Kidney (tissue), 14 donors: Measurements from ENCODE around the gene EOLA2. TPM values are rescaled to one million over a fixed set of nuclear protein-coding genes. Genes with fewer than 3 reads are reported as not detected.
"Not testable (repeated sequence)": the region's sequence is repeated elsewhere in the genome, so short reads cannot be mapped to it uniquely, and the experiment has no call there.

ENCODE experiments used
- DNase-seq, 5 donors: peaks; one replicate each; pipeline ENCODE4 v3.0.0-alpha.2; 2013 to 2020
- FAIRE-seq: peaks from 2 replicates; lab custom pipeline; 2012; peaks lifted over from hg19 to GRCh38; lab: Jason Lieb, UNC
- H3K27ac ChIP-seq, 2 donors: one replicate each; pipeline ENCODE4 v1.7.0; 2013; ENCODE audit warnings: low read depth in 2 of 2, low read length in 2 of 2, inconsistent platforms in 1 of 2
- H3K27me3 ChIP-seq: one replicate; pipeline ENCODE4 v1.7.1; 2013; ENCODE audit warnings: low read length, inconsistent platforms; ENCODE audit not compliant: control insufficient read depth, insufficient read depth
- H3K36me3 ChIP-seq, 3 donors: one replicate each; pipeline versions ENCODE4 v1.7.0 to v1.7.1; 2013; ENCODE audit warnings: low read length in 3 of 3, control low read depth in 1 of 3, inconsistent platforms in 1 of 3; ENCODE audit not compliant: insufficient read depth in 3 of 3, control insufficient read depth in 2 of 3
- H3K4me1 ChIP-seq, 3 donors: one replicate each; pipeline versions ENCODE4 v1.7.0 to v1.7.1; 2013; ENCODE audit warnings: low read length in 3 of 3, inconsistent platforms in 1 of 3, low read depth in 1 of 3; ENCODE audit not compliant: control insufficient read depth in 2 of 3, insufficient read depth in 2 of 3
- H3K4me3 ChIP-seq, 3 donors: one replicate each; pipeline versions ENCODE4 v1.7.0 to v1.8.1; 2013; ENCODE audit warnings: low read length in 3 of 3, control low read depth in 1 of 3, inconsistent platforms in 1 of 3
- H3K9ac ChIP-seq, 3 donors: one replicate each; pipeline versions ENCODE4 v1.7.0 to v1.7.1; 2013; ENCODE audit warnings: low read length in 3 of 3, control low read depth in 1 of 3, inconsistent platforms in 1 of 3
- H3K9me3 ChIP-seq, 3 donors: one replicate each; pipeline versions ENCODE4 v1.7.0 to v1.7.1; 2013; ENCODE audit warnings: low read length in 3 of 3, control low read depth in 1 of 3, inconsistent platforms in 1 of 3; ENCODE audit not compliant: control insufficient read depth in 2 of 3, insufficient read depth in 1 of 3
- CTCF ChIP-seq: IDR thresholded peaks from 3 replicates; pipeline ENCODE4 v1.5.1; 2012; ENCODE audit warnings: mild to moderate bottlenecking, moderate library complexity, borderline replicate concordance; ENCODE audit not compliant: insufficient read depth; ENCODE audit errors: extremely low read depth
- intact Hi-C: fragments of 100-400 bp; cut with DNase I; formaldehyde crosslinking; loops from one replicate; pipeline ENCODE4 v1.11.1; 2022
- polyA plus RNA-seq: library from polyadenylated mRNA; stranded (reverse); fragments of 350-450 nt; fragmentation: Illumina TruSeq; extraction: RNeasy Lipid Tissue Mini Kit (QIAGEN cat#74804); gene quantifications from one replicate; pipeline ENCODE4 v1.2.3, GENCODE V29; 2014; ENCODE audit warnings: low read depth, low replicate concordance; ENCODE audit not compliant: insufficient read depth
- total RNA-seq: library from RNA; stranded (reverse); fragmentation: NEBNext Ultra II Directional; extraction: Animal tissue kit (Norgen Biotek cat#: 25700); gene quantifications from one replicate; pipeline ENCODE4 v1.2.1, GENCODE V29; 2021
- donor health status: control.
- donor health status: control.
- donor health status: control.
- donor health status: control.
- donor health status: control.
- donor health status: DM: yes; HTN: yes; CAD: no.
- donor health status: Normal renal cell carcinoma (clear cell type).

Gene EOLA2
- total and polyA plus RNA-seq, 2 donors from 2014 or later: 30.3 to 33.7 TPM

- no peak for TF ChIP-seq CTCF
- no peak overlapping the region for H3K9ac ChIP-seq
- H3K4me3 ChIP-seq: no peak overlapping the region
- intact Hi-C loops: no loop called here
- H3K9me3 ChIP-seq: no peaks in the 10 kb centered on the region
- DNase-seq (peak in 1 of 5 donors; percentile 48), FAIRE-seq (no peak)
- H3K27me3 ChIP-seq: no peaks in the 10 kb centered on the region
- H3K4me1 ChIP-seq: peaks cover 0 to 5% (median 0%) of the 10 kb centered on the region in 3 donors
- peaks cover 0 to 2% (median 0%) of the 10 kb centered on the region in 3 donors for H3K36me3 ChIP-seq
- H3K27ac ChIP-seq: no peak overlapping the region
Observed at GRCh38 chrX:149949743-149950436, 11.6 kb upstream of the EOLA2 start.

- H3K27me3 ChIP-seq: no peaks in the 10 kb centered on the region
- H3K9me3 ChIP-seq: no peaks in the 10 kb centered on the region
- no peak for TF ChIP-seq CTCF
- H3K9ac ChIP-seq: no peak overlapping the region
- peaks cover 0 to 2% (median 0%) of the 10 kb centered on the region in 3 donors for H3K36me3 ChIP-seq
- DNase-seq: peak in 2 of 5 donors; percentile 33 to 60
- no peak overlapping the region for H3K27ac ChIP-seq
- H3K4me3 ChIP-seq: no peak overlapping the region
- intact Hi-C loops: no loop called here
- no peak for FAIRE-seq
- peaks cover 0 to 5% (median 0%) of the 10 kb centered on the region in 3 donors for H3K4me1 ChIP-seq
Observed at GRCh38 chrX:149948016-149948415, 9.7 kb upstream of the EOLA2 start.

GRCh38 chrX:149946932-149947331 is 8.6 kb upstream of the EOLA2 start:
- FAIRE-seq, H3K36me3 ChIP-seq, DNase-seq, H3K9me3 ChIP-seq, intact Hi-C loops, H3K9ac ChIP-seq, H3K27me3 ChIP-seq, H3K4me1 ChIP-seq, H3K4me3 ChIP-seq, H3K27ac ChIP-seq: not testable (repeated sequence)

GRCh38 chrX:149945820-149946219 is 7.5 kb upstream of the EOLA2 start:
- not testable (repeated sequence) for FAIRE-seq

GRCh38 chrX:149945087-149945670 is 6.9 kb upstream of the EOLA2 start:
- H3K27me3 ChIP-seq, FAIRE-seq, H3K27ac ChIP-seq, H3K4me3 ChIP-seq, H3K36me3 ChIP-seq, intact Hi-C loops, H3K4me1 ChIP-seq, H3K9ac ChIP-seq, DNase-seq, H3K9me3 ChIP-seq: not testable (repeated sequence)

More at GRCh38 chrX:149945820-149946219, 7.5 kb upstream of the EOLA2 start:
- H3K27me3 ChIP-seq, H3K9ac ChIP-seq, H3K4me1 ChIP-seq, H3K4me3 ChIP-seq, H3K36me3 ChIP-seq, intact Hi-C loops, H3K27ac ChIP-seq, DNase-seq, H3K9me3 ChIP-seq: not testable (repeated sequence)
